Measurements from ENCODE around the gene PPIP5K1.

GRCh38 chr15:43544266-43544665, 45.7 kb downstream of the PPIP5K1 start:
- no peak for TF ChIP-seq CTCF (conservative IDR thresholded peaks at IDR 0.05)
- TF ChIP-seq EZH2 (IDR thresholded peaks at IDR 0.05; ENCODE audit: low read depth) = no peak
